ENCODE results near the gene CNRIP1. TPM values are rescaled to one million over a fixed set of nuclear protein-coding genes. Genes with fewer than 3 reads are reported as not detected.

The CNRIP1 gene
- total RNA-seq, 1 experiment from 2014 or later = not detected

GRCh38 chr2:68318914-68319397 lies 793 bp downstream of the CNRIP1 start:
- ATAC-seq = no peak
- H3K4me3 ChIP-seq (replicated peaks in 1 of 2; ENCODE audit: low read depth in 1 of 2, low read length in 2 of 2) = no peak overlapping the region
- H3K9me3 ChIP-seq (ENCODE audit: control insufficient read depth in 1 of 2, insufficient read depth in 1 of 2, low read depth in 1 of 2, low read length in 2 of 2) = no peaks in the 10 kb centered on the region
- no peaks in the 10 kb centered on the region for H3K36me3 ChIP-seq (ENCODE audit: control insufficient read depth in 1 of 2, insufficient read depth in 2 of 2, low read length in 2 of 2)
- DNase-seq (ENCODE audit: low read depth, low spot score) = no peak
- no peak for TF ChIP-seq ZFX (IDR thresholded peaks at IDR 0.05)
- TF ChIP-seq JUND (IDR thresholded peaks at IDR 0.05) = no peak
- TF ChIP-seq EZH2phosphoT487 (IDR thresholded peaks at IDR 0.05; ENCODE audit: borderline replicate concordance) = no peak
- TF ChIP-seq CBX3 (IDR thresholded peaks at IDR 0.05; ENCODE audit: low read depth) = no peak
- no peak for TF ChIP-seq REST (IDR thresholded peaks at IDR 0.05; ENCODE audit: low read depth)
- no peak for TF ChIP-seq ELF1 (IDR thresholded peaks at IDR 0.05; ENCODE audit: borderline replicate concordance, low read depth)
- TF ChIP-seq FOSL1 (IDR thresholded peaks at IDR 0.05; ENCODE audit: low read depth) = no peak
- TF ChIP-seq SRF (IDR thresholded peaks at IDR 0.05; ENCODE audit: low read depth) = no peak
- no peak for TF ChIP-seq MAX (IDR thresholded peaks at IDR 0.05)
- TF ChIP-seq ATF3 (IDR thresholded peaks at IDR 0.05) = no peak
- TF ChIP-seq POLR2AphosphoS5 (IDR thresholded peaks at IDR 0.05; ENCODE audit: low read depth, low read length) = no peak
- TF ChIP-seq SIN3A (IDR thresholded peaks at IDR 0.05; ENCODE audit: low read depth) = no peak
- no peak overlapping the region for H3K27ac ChIP-seq (ENCODE audit: low read depth, low read length)
- no TSS peak for BruUV-seq (replicated peaks)
- H3K9ac ChIP-seq (ENCODE audit: low read length) = no peak overlapping the region
- no peaks in the 10 kb centered on the region for H3K4me1 ChIP-seq (ENCODE audit: control insufficient read depth in 1 of 2, insufficient read depth in 2 of 2, low read length in 2 of 2)
- H3K27me3 ChIP-seq (ENCODE audit: insufficient read depth, low read length) = no peaks in the 10 kb centered on the region
- H4K20me1 ChIP-seq (ENCODE audit: insufficient read depth) = no peaks in the 10 kb centered on the region
- CTCF ChIA-PET = no interaction called here
- POLR2A ChIA-PET = no interaction called here
- no peaks in the 10 kb centered on the region for H3K9me2 ChIP-seq (ENCODE audit: insufficient read depth)
- intact Hi-C loops (cut with micrococcal nuclease) = no loop called here
- RAD21 ChIA-PET (ENCODE audit: low non-redundant PET in 1 of 2, low total read pairs in 2 of 2, uncharacterized antibody in 2 of 2, unreplicated experiment in 2 of 2) = no interaction called here
- no peak overlapping the region for H2AFZ ChIP-seq (ENCODE audit: low read depth, low read length, poor library complexity, severe bottlenecking)
- H3K4me2 ChIP-seq (ENCODE audit: low read length) = no peak overlapping the region
- H3K79me2 ChIP-seq (ENCODE audit: insufficient read depth, low read length) = no peaks in the 10 kb centered on the region
